ENCODE data around the gene DPEP3.

DNA sequence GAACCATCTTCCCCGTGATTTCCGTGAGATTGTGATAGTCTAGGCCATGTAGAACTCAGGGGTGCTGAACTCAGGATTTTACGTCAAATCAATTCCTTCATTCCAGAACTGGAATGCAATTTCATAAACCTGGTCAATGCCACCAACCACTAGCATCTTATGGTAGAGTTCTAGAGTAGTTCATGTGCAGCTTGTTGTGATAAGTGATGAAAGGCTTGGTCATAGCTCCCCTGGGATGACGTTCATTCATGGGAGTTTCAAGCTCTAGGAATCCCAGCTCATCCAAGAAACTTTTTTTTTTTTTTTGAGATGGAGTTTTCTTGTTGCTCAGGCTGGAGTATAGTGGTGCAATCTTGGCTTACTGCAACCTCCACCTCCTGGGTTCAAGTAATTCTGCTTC, 22.7 kb upstream of the DPEP3 start:
- TF ChIP-seq POLR2AphosphoS5 (IDR thresholded peaks at IDR 0.05) (no peak), CTCF (IDR thresholded peaks at IDR 0.05) (no peak), POLR2A (IDR thresholded peaks at IDR 0.05) (no peak)

All from stomach (tissue), 4 donors.